SK-N-SH treated with all-trans-retinoic acid at 6 μM for 48 hours (cell line): Measurements from ENCODE around the gene NGFR.

Experiments used
- ATAC-seq: fragments of 200-7000 bp; cut with Tn5 transposase; 3 replicates; pipeline ENCODE4 v1.9.1; 2020; ENCODE audit warnings: mild to moderate bottlenecking, moderate library complexity
- ARNTL ChIP-seq: fragments of 450-650 bp; formaldehyde crosslinking; IDR thresholded peaks from 2 replicates; pipeline ENCODE4 v1.5.0; 2020; ENCODE audit warnings: low read depth, mild to moderate bottlenecking, moderate library complexity, borderline replicate concordance
- BACH2 ChIP-seq: fragments of 250-450 bp; sonication (Bioruptor Pico); IDR thresholded peaks from 2 replicates; pipeline ENCODE4 v1.9.0; 2021; ENCODE audit warnings: mild to moderate bottlenecking, borderline replicate concordance
- CREB5 ChIP-seq: fragments of 250-450 bp; sonication (Bioruptor Pico); IDR thresholded peaks from 2 replicates; pipeline ENCODE4 v1.5.1; 2020; ENCODE audit warnings: low read depth, mild to moderate bottlenecking, moderate library complexity
- ESRRG ChIP-seq: fragments of 250-450 bp; sonication (Bioruptor Pico); IDR thresholded peaks from 2 replicates; pipeline ENCODE4 v1.6.1; 2021; ENCODE audit warnings: mild to moderate bottlenecking
- ISL1 ChIP-seq: fragments of 250-450 bp; sonication (Bioruptor Pico); IDR thresholded peaks from 2 replicates; pipeline ENCODE4 v2.1.2; 2022; ENCODE audit warnings: mild to moderate bottlenecking, moderate library complexity
- PPARA ChIP-seq: fragments of 250-450 bp; sonication (Bioruptor Pico); IDR thresholded peaks from 2 replicates; pipeline ENCODE4 v1.5.0; 2020; ENCODE audit warnings: mild to moderate bottlenecking, borderline replicate concordance
- RARB ChIP-seq: fragments of 250-450 bp; sonication (Bioruptor Pico); IDR thresholded peaks from 2 replicates; pipeline ENCODE4 v1.8.0; 2021; ENCODE audit warnings: mild to moderate bottlenecking, moderate library complexity
- TCF4 ChIP-seq: fragments of 250-450 bp; sonication (Bioruptor Pico); IDR thresholded peaks from 2 replicates; pipeline ENCODE4 v1.8.0; 2021; ENCODE audit warnings: mild to moderate bottlenecking, moderate library complexity, borderline replicate concordance
- TOX ChIP-seq: fragments of 250-450 bp; sonication (Bioruptor Pico); IDR thresholded peaks from 2 replicates; pipeline ENCODE4 v1.8.0; 2021; ENCODE audit warnings: mild to moderate bottlenecking, moderate library complexity, borderline replicate concordance
- TSHZ2 ChIP-seq: fragments of 250-450 bp; sonication (Bioruptor Pico); IDR thresholded peaks from 2 replicates; pipeline ENCODE4 v1.5.0; 2020; ENCODE audit warnings: mild to moderate bottlenecking, moderate library complexity
- ZFP3 ChIP-seq: fragments of 250-450 bp; sonication (Bioruptor Pico); IDR thresholded peaks from 2 replicates; pipeline ENCODE4 v1.5.0; 2020; ENCODE audit warnings: mild to moderate bottlenecking, moderate library complexity
- ZFP30 ChIP-seq: fragments of 450-650 bp; formaldehyde crosslinking; IDR thresholded peaks from 2 replicates; pipeline ENCODE4 v1.5.0; 2022; ENCODE audit warnings: mild to moderate bottlenecking, moderate library complexity
- TF ChIP-seq, protein P1 (sequence below): fragments of 250-450 bp; sonication (Bioruptor Pico); IDR thresholded peaks from 2 replicates; pipeline ENCODE4 v1.8.0; 2021; ENCODE audit warnings: low read depth, mild to moderate bottlenecking, moderate library complexity, borderline replicate concordance
- TF ChIP-seq, protein P2 (sequence below): fragments of 250-450 bp; sonication (Bioruptor Pico); IDR thresholded peaks from 2 replicates; pipeline ENCODE4 v1.8.0; 2020; ENCODE audit warnings: mild to moderate bottlenecking, moderate library complexity, borderline replicate concordance

NGFR gene

GRCh38 chr17:49452201-49452600 lies 42.9 kb upstream of the NGFR start:
- ATAC-seq, result no peak
- TF ChIP-seq RARB (no peak), PPARA (CRISPR knock-in tag) (no peak), ZFP30 (CRISPR knock-in tag) (no peak), ZFP3 (CRISPR knock-in tag) (no peak), BACH2 (CRISPR knock-in tag) (no peak), TOX (no peak), ARNTL (CRISPR knock-in tag) (no peak), TSHZ2 (no peak)
- TF ChIP-seq, protein P1, sequence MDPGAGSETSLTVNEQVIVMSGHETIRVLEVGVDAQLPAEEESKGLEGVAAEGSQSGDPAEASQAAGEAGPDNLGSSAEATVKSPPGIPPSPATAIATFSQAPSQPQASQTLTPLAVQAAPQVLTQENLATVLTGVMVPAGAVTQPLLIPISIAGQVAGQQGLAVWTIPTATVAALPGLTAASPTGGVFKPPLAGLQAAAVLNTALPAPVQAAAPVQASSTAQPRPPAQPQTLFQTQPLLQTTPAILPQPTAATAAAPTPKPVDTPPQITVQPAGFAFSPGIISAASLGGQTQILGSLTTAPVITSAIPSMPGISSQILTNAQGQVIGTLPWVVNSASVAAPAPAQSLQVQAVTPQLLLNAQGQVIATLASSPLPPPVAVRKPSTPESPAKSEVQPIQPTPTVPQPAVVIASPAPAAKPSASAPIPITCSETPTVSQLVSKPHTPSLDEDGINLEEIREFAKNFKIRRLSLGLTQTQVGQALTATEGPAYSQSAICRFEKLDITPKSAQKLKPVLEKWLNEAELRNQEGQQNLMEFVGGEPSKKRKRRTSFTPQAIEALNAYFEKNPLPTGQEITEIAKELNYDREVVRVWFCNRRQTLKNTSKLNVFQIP (CRISPR knock-in tag), result no peak
- TF ChIP-seq, protein P2, sequence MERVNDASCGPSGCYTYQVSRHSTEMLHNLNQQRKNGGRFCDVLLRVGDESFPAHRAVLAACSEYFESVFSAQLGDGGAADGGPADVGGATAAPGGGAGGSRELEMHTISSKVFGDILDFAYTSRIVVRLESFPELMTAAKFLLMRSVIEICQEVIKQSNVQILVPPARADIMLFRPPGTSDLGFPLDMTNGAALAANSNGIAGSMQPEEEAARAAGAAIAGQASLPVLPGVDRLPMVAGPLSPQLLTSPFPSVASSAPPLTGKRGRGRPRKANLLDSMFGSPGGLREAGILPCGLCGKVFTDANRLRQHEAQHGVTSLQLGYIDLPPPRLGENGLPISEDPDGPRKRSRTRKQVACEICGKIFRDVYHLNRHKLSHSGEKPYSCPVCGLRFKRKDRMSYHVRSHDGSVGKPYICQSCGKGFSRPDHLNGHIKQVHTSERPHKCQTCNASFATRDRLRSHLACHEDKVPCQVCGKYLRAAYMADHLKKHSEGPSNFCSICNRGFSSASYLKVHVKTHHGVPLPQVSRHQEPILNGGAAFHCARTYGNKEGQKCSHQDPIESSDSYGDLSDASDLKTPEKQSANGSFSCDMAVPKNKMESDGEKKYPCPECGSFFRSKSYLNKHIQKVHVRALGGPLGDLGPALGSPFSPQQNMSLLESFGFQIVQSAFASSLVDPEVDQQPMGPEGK (CRISPR knock-in tag), result no peak

GRCh38 chr17:49452661-49453060 lies 42.4 kb upstream of the NGFR start:
- no peak for ATAC-seq
- no peak for TF ChIP-seq TOX
- TF ChIP-seq RARB, result no peak

- peak; percentile 10; the same call in 1 of the 3 replicates for ATAC-seq
- no peak for TF ChIP-seq ISL1 (CRISPR knock-in tag)
- no peak for TF ChIP-seq BACH2 (CRISPR knock-in tag)
- no peak for TF ChIP-seq CREB5 (CRISPR knock-in tag)
- TF ChIP-seq ESRRG (CRISPR knock-in tag), result no peak
- no peak for TF ChIP-seq ARNTL (CRISPR knock-in tag)
- TF ChIP-seq TOX, result no peak
- TF ChIP-seq, all 23 proteins: peak for 0
These were observed 41.0 kb upstream of the NGFR start for GRCh38 chr17:49454050-49454449.

- peak; percentile 74 for TF ChIP-seq TCF4 (CRISPR knock-in tag)
- TF ChIP-seq ESRRG (CRISPR knock-in tag), result no peak
- TF ChIP-seq ARNTL (CRISPR knock-in tag), result no peak
- TF ChIP-seq, all 23 proteins: peak for 1
- ATAC-seq, result no peak; the same call in 1 of the 3 replicates
These were observed 39.7 kb upstream of the NGFR start for GRCh38 chr17:49455272-49455861.

- TF ChIP-seq BACH2 (CRISPR knock-in tag) (no peak), ZFP30 (CRISPR knock-in tag) (no peak), ESRRG (CRISPR knock-in tag) (no peak), ISL1 (CRISPR knock-in tag) (no peak), TCF4 (CRISPR knock-in tag) (no peak), TSHZ2 (no peak), ARNTL (CRISPR knock-in tag) (no peak), TOX (no peak)
- ATAC-seq, result peak; percentile 86
These were observed 38.7 kb upstream of the NGFR start for GRCh38 chr17:49456183-49456965.
